Epithelial cell of esophagus (primary cell): Measurements from ENCODE around the gene OOSP3.

Experiments
- DNase-seq: peaks from one replicate; pipeline ENCODE4 v3.0.0; 2010; ENCODE audit warnings: low read depth
- H3K4me3 ChIP-seq: 2 replicates; pipeline ENCODE4 v1.5.1; 2011; ENCODE audit warnings: mild to moderate bottlenecking, low read length, control low read depth
- CTCF ChIP-seq: IDR thresholded peaks from 2 replicates; pipeline ENCODE4 v1.5.1; 2011; ENCODE audit warnings: low read depth, mild to moderate bottlenecking, low read length, control low read depth, inconsistent platforms; ENCODE audit not compliant: insufficient read depth; ENCODE audit errors: missing control alignments

OOSP3 gene

GRCh38 chr11:59923813-59924212 lies 45.2 kb downstream of the OOSP3 start:
- H3K4me3 ChIP-seq = no peak overlapping the region
- no peak for DNase-seq
- no peak for TF ChIP-seq CTCF

GRCh38 chr11:59931688-59932087 lies 53.1 kb downstream of the OOSP3 start:
- no peak overlapping the region for H3K4me3 ChIP-seq
- no peak for TF ChIP-seq CTCF
- no peak for DNase-seq

- DNase-seq = no peak
- TF ChIP-seq CTCF = no peak
- no peak within 1 kb of the TSS for H3K4me3 ChIP-seq
Observed at GRCh38 chr11:59938132-59938531, 59.5 kb downstream of the OOSP3 start, which contains the start of gene OOSP1. Gene OOSP1 (plus strand): TSS chr11:59938432. CDS start chr11:59938455, 23 bp downstream.

- no peak overlapping the region for H3K4me3 ChIP-seq
- DNase-seq = no peak
- no peak for TF ChIP-seq CTCF
Observed at GRCh38 chr11:59938718-59939117, 60.1 kb downstream of the OOSP3 start.

GRCh38 chr11:59939482-59939881 lies 60.9 kb downstream of the OOSP3 start:
- TF ChIP-seq CTCF = no peak
- no peak for DNase-seq
- no peak overlapping the region for H3K4me3 ChIP-seq

GRCh38 chr11:59941091-59941490 lies 62.5 kb downstream of the OOSP3 start:
- DNase-seq = no peak
- H3K4me3 ChIP-seq = no peak overlapping the region
- TF ChIP-seq CTCF = no peak

GRCh38 chr11:59943997-59944714 lies 65.6 kb downstream of the OOSP3 start:
- no peak for TF ChIP-seq CTCF
- H3K4me3 ChIP-seq = no peak overlapping the region
- no peak for DNase-seq
